ENCODE data around the gene FAM162B. TPM values are rescaled to one million over a fixed set of nuclear protein-coding genes. Genes with fewer than 3 reads are reported as not detected.

The FAM162B gene
- total and polyA plus RNA-seq, 4 donors, result 0.56 to 1.0 (median 0.59) TPM

DNA sequence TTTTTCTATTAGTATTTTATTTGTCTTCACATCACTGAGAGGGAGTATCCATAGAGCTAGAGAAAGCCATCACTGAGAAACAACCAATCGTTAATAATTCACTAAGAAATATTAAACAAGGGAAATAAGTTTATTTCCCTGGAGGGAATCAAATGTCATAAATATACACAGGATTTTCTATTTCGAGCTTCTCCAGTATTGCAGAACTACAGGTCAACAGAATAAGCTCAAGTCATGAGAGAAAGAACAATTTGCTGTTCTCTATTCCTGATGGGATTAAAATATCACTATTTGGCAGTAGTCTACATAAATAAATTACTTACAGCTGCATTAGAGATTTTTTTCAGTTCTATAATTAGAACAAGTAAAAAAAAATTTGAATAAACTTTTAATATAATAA, 2.2 kb upstream of the FAM162B start:
- Histone ChIP-seq H3K9ac (ENCODE audit: low read depth in 1 of 2, low read length in 2 of 2) (no peak overlapping the region), H3K4me1 (ENCODE audit: control insufficient read depth in 4 of 4, insufficient read depth in 4 of 4, low read length in 3 of 4) (peaks cover 3 to 13% (median 10%) of the 10 kb centered on the region in 4 donors), H3K27me3 (ENCODE audit: control insufficient read depth in 4 of 4, insufficient read depth in 4 of 4, low read length in 3 of 4) (peaks cover 0 to 10% (median 3%) of the 10 kb centered on the region in 4 donors), H3K36me3 (ENCODE audit: control insufficient read depth in 4 of 4, insufficient read depth in 3 of 4, low read depth in 1 of 4, low read length in 3 of 4) (no peaks in the 10 kb centered on the region), H3K9me3 (ENCODE audit: control insufficient read depth in 4 of 4, low read length in 3 of 4) (no peaks in the 10 kb centered on the region), H3K27ac (ENCODE audit: low read depth in 1 of 2, low read length in 2 of 2) (no peak overlapping the region), H3K4me3 (ENCODE audit: low read depth in 1 of 3, low read length in 3 of 3) (no peak overlapping the region)
- no peak for DNase-seq (ENCODE audit: low spot score)
- TF ChIP-seq ATF3 (IDR thresholded peaks at IDR 0.05) (no peak), JUND (IDR thresholded peaks at IDR 0.05) (no peak), YY1 (IDR thresholded peaks at IDR 0.05) (no peak), FOXA1 (IDR thresholded peaks at IDR 0.05) (no peak), TAF1 (conservative IDR thresholded peaks at IDR 0.05) (no peak), CTCF (IDR thresholded peaks at IDR 0.05; ENCODE audit: low read depth, low read length, missing input control) (no peak), RXRA (IDR thresholded peaks at IDR 0.05) (no peak), FOXA2 (IDR thresholded peaks at IDR 0.05) (no peak), GABPA (IDR thresholded peaks at IDR 0.05 in 1 of 2, conservative IDR thresholded peaks at IDR 0.05 in 1 of 2) (no peak), HNF4A (conservative IDR thresholded peaks at IDR 0.05) (no peak), HNF4G (IDR thresholded peaks at IDR 0.05) (no peak), EGR1 (IDR thresholded peaks at IDR 0.05; ENCODE audit: low read depth in 2 of 2) (no peak), MAX (IDR thresholded peaks at IDR 0.05) (no peak), RAD21 (IDR thresholded peaks at IDR 0.05) (no peak)
- TF ChIP-seq, protein P1, sequence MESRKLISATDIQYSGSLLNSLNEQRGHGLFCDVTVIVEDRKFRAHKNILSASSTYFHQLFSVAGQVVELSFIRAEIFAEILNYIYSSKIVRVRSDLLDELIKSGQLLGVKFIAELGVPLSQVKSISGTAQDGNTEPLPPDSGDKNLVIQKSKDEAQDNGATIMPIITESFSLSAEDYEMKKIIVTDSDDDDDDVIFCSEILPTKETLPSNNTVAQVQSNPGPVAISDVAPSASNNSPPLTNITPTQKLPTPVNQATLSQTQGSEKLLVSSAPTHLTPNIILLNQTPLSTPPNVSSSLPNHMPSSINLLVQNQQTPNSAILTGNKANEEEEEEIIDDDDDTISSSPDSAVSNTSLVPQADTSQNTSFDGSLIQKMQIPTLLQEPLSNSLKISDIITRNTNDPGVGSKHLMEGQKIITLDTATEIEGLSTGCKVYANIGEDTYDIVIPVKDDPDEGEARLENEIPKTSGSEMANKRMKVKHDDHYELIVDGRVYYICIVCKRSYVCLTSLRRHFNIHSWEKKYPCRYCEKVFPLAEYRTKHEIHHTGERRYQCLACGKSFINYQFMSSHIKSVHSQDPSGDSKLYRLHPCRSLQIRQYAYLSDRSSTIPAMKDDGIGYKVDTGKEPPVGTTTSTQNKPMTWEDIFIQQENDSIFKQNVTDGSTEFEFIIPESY (IDR thresholded peaks at IDR 0.05), result no peak
- WGBS, result 75% methylated on average over 2 of the region's 2 CpGs

DNA sequence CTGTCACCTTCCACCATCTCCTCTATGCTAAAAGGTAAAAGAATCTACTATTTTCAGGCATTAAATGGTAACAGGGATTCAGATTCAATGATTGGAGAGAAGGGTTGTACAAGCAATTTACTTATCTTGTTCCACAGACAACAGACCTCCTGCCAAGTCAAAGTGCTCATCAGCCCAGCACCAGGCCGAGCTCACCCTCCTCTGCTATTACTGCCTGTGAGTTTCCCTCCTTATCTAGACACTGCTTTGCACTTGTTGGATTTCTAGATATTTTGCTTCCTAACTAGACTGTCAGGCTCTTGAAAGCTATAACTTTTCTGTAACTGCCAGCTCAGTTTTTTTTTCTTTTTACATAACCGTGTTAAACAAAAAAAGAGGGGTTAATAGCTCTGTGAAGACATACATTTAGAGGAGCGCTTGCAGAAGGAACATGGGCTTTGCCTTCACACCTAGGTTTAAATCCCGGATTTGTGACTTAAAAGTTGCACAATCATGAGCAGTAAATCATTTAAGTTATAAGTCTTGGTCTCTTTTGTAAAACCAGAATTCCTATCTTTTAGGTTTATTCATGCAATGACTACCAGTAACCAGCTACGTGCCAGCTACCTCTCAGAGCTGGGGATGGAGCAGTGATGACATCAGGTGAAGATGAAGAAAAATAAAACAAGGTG, 1.1 kb upstream of the FAM162B start:
- H3K27me3 ChIP-seq (ENCODE audit: control insufficient read depth in 4 of 4, insufficient read depth in 4 of 4, low read length in 3 of 4), result peaks cover 0 to 13% (median 3%) of the 10 kb centered on the region in 4 donors
- TF ChIP-seq REST (IDR thresholded peaks at IDR 0.05) (no peak), SP1 (IDR thresholded peaks at IDR 0.05) (no peak), RAD21 (IDR thresholded peaks at IDR 0.05) (no peak), FOXA2 (IDR thresholded peaks at IDR 0.05) (no peak)
- WGBS, result 69% methylated on average over 5 of the region's 5 CpGs

More for the DNA sequence above, 1.1 kb upstream of the FAM162B start:
- no peaks in the 10 kb centered on the region for H3K36me3 ChIP-seq (ENCODE audit: control insufficient read depth in 4 of 4, insufficient read depth in 3 of 4, low read depth in 1 of 4, low read length in 3 of 4)
- H3K4me3 ChIP-seq (ENCODE audit: low read depth in 1 of 3, low read length in 3 of 3), result no peak overlapping the region
- no peaks in the 10 kb centered on the region for H3K9me3 ChIP-seq (ENCODE audit: control insufficient read depth in 4 of 4, low read length in 3 of 4)
- H3K9ac ChIP-seq (ENCODE audit: low read depth in 1 of 2, low read length in 2 of 2), result no peak overlapping the region
- DNase-seq (ENCODE audit: low spot score), result no peak
- H3K27ac ChIP-seq (ENCODE audit: low read depth in 1 of 2, low read length in 2 of 2), result no peak overlapping the region
- H3K4me1 ChIP-seq (ENCODE audit: control insufficient read depth in 4 of 4, insufficient read depth in 4 of 4, low read length in 3 of 4), result peaks cover 3 to 13% (median 10%) of the 10 kb centered on the region in 4 donors

All from liver (tissue), 9 donors.